Colonic mucosa (tissue), 4 donors: ENCODE results near the gene GATC. TPM values are rescaled to one million over a fixed set of nuclear protein-coding genes. Genes with fewer than 3 reads are reported as not detected.

Source experiments
- DNase-seq: peaks from one replicate; pipeline ENCODE4 v3.0.0-alpha.2; 2020
- H3K27ac ChIP-seq: fragments of 200-600 bp; one replicate; pipeline ENCODE4 v1.8.0; 2021
- H3K27me3 ChIP-seq: fragments of 200-600 bp; one replicate; pipeline ENCODE4 v1.8.0; 2021
- H3K36me3 ChIP-seq: fragments of 200-600 bp; one replicate; pipeline ENCODE4 v1.8.0; 2021
- H3K4me1 ChIP-seq: fragments of 200-600 bp; one replicate; pipeline ENCODE4 v1.8.0; 2021; ENCODE audit warnings: mild to moderate bottlenecking
- H3K4me3 ChIP-seq: fragments of 200-600 bp; one replicate; pipeline ENCODE4 v1.8.0; 2021
- H3K9ac ChIP-seq, 2 donors: one replicate each; pipeline ENCODE4 v1.7.0; 2013; ENCODE audit warnings: control low read depth in 2 of 2, low read depth in 2 of 2, low read length in 2 of 2
- H3K9me3 ChIP-seq: fragments of 200-600 bp; one replicate; pipeline ENCODE4 v1.8.0; 2021
- CTCF ChIP-seq: fragments of 200-600 bp; IDR thresholded peaks from one replicate; pipeline ENCODE4 v1.8.0; 2022; ENCODE audit warnings: antibody characterized with exemption, mild to moderate bottlenecking
- intact Hi-C: fragments of 100-400 bp; cut with DNase I; formaldehyde crosslinking; loops from one replicate; pipeline ENCODE4 v1.14.1; 2022
- total RNA-seq, 2 donors: library from RNA; stranded (reverse); fragmentation: NEBNext Ultra II Directional in 1 of 2; extraction: Animal tissue kit (Norgen Biotek cat#: 25700) in 1 of 2; gene quantifications; one replicate each; pipeline ENCODE4 v1.2.1, GENCODE V29; 2021
- donor health status: healthy.
- donor health status: DM: no; HTN: no; CAD: no.
- donor health status: DM: no; HTN: no; CAD: no.

The GATC gene
- total RNA-seq, 2 donors from 2014 or later: 34.1 to 43.3 TPM

DNA sequence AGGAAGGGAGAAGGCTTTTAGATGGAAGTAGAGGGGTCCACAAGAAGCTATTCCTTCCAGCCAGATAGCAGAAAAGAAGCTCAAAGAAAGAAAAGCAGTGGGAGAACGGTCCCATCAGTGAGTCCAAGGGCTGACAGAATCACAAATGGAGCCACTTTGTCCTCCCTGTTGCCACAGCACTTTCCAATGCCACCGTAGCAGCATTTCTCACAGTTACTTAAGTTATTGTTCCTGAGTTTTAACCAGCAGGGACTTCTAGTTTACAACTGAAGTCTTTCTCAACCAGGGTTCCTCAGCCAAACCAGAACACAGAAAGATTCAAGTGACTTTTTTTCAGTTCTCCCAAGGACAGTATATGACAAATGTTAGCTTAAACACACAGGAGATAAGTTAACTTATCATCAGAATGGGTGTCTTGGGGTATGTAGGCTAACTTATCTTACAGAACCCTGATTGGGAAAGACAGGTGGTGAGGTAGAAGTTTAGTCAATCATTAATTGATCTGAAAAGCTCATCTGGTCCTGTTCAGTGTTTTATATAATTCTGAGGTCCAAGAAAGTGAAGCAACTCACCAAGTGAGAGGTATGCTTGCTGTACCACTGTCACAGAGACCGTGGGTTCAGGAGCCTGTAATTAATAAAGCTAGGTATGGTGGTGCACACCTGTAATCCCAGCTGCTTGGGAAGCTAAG is 7.0 kb downstream of the GATC start:
- H3K36me3 ChIP-seq: peaks cover 2% of the 10 kb centered on the region

GRCh38 chr12:120453977-120454376 is 7.7 kb downstream of the GATC start:
- peaks cover 8% of the 10 kb centered on the region for H3K36me3 ChIP-seq
- no peaks in the 10 kb centered on the region for H3K27me3 ChIP-seq
- no peak for DNase-seq
- H3K4me3 ChIP-seq: no peak overlapping the region
- no peak overlapping the region for H3K9ac ChIP-seq
- no peaks in the 10 kb centered on the region for H3K9me3 ChIP-seq
- intact Hi-C loops: no loop called here
- TF ChIP-seq CTCF: peak; percentile 65
- H3K27ac ChIP-seq: no peak overlapping the region
- no peaks in the 10 kb centered on the region for H3K4me1 ChIP-seq

More for the DNA sequence above, 7.0 kb downstream of the GATC start:
- Histone ChIP-seq H3K4me1 (no peaks in the 10 kb centered on the region), H3K9me3 (no peaks in the 10 kb centered on the region), H3K4me3 (no peak overlapping the region), H3K27me3 (no peaks in the 10 kb centered on the region), H3K9ac (no peak overlapping the region), H3K27ac (no peak overlapping the region)
- TF ChIP-seq CTCF: no peak
- DNase-seq: no peak
- intact Hi-C loops: no loop called here

- Histone ChIP-seq H3K27me3 (no peaks in the 10 kb centered on the region), H3K27ac (no peak overlapping the region), H3K4me3 (no peak overlapping the region), H3K36me3 (peaks cover 19% of the 10 kb centered on the region), H3K9ac (no peak overlapping the region), H3K9me3 (no peaks in the 10 kb centered on the region), H3K4me1 (no peaks in the 10 kb centered on the region)
- intact Hi-C loops: no loop called here
- no peak for TF ChIP-seq CTCF
- no peak for DNase-seq
Measured at GRCh38 chr12:120455302-120455701, 9.1 kb downstream of the GATC start.

DNA sequence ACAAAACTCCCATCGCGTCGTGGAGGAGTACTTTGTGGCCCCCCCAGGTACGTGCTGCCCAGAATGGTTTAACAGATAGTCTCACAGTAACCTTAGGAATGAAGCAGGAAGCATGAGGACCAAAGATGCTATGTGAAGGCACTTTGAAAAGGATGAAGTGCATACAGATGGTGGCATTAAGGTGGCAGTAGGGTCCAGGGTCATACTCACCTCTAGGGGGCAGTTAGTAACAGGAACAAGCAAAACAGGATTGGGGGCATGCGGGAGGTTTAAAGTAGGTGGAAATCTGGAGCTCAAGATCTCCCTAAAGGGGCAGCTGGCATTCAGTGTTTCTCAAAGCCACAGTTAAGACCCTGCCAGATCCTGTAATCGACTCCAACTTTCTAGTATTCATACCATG is 10.9 kb downstream of the GATC start:
- TF ChIP-seq CTCF: no peak

GRCh38 chr12:120460157-120460556 is 13.9 kb downstream of the GATC start:
- intact Hi-C loops: no loop called here
- TF ChIP-seq CTCF: no peak
- H3K27me3 ChIP-seq: no peaks in the 10 kb centered on the region
- H3K4me1 ChIP-seq: no peaks in the 10 kb centered on the region
- H3K9me3 ChIP-seq: no peaks in the 10 kb centered on the region
- peaks cover 38% of the 10 kb centered on the region for H3K36me3 ChIP-seq
- H3K27ac ChIP-seq: no peak overlapping the region
- H3K9ac ChIP-seq: no peak overlapping the region
- no peak for DNase-seq
- H3K4me3 ChIP-seq: no peak overlapping the region

More for the DNA sequence above, 10.9 kb downstream of the GATC start:
- no peak overlapping the region for H3K27ac ChIP-seq
- no peaks in the 10 kb centered on the region for H3K27me3 ChIP-seq
- H3K4me3 ChIP-seq: no peak overlapping the region
- no peak for DNase-seq
- H3K9me3 ChIP-seq: no peaks in the 10 kb centered on the region
- no peaks in the 10 kb centered on the region for H3K4me1 ChIP-seq
- peaks cover 21% of the 10 kb centered on the region for H3K36me3 ChIP-seq
- intact Hi-C loops: no loop called here
- no peak overlapping the region for H3K9ac ChIP-seq
